Raji (cell line): Measurements from ENCODE around the gene GXYLT2.

Experiments used
- POLR2A ChIP-seq: IDR thresholded peaks from 2 replicates; pipeline ENCODE4 v1.6.1; 2011; ENCODE audit warnings: low read depth, low read length, control low read depth; ENCODE audit not compliant: insufficient read depth

The GXYLT2 gene, protein sequence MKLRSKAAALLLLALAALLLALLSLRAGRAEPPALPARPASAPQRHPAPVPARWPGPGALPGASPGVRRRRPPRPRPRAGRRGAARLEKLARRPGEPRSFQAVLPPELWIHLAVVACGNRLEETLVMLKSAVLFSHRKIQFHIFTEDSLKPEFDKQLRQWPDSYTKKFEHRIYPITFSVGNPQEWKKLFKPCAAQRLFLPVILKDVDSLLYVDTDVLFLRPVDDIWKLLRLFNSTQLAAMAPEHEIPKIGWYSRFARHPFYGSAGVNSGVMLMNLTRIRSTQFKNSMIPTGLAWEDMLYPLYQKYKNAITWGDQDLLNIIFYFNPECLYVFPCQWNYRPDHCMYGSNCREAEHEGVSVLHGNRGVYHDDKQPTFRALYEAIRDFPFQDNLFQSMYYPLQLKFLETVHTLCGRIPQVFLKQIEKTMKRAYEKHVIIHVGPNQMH

DNA sequence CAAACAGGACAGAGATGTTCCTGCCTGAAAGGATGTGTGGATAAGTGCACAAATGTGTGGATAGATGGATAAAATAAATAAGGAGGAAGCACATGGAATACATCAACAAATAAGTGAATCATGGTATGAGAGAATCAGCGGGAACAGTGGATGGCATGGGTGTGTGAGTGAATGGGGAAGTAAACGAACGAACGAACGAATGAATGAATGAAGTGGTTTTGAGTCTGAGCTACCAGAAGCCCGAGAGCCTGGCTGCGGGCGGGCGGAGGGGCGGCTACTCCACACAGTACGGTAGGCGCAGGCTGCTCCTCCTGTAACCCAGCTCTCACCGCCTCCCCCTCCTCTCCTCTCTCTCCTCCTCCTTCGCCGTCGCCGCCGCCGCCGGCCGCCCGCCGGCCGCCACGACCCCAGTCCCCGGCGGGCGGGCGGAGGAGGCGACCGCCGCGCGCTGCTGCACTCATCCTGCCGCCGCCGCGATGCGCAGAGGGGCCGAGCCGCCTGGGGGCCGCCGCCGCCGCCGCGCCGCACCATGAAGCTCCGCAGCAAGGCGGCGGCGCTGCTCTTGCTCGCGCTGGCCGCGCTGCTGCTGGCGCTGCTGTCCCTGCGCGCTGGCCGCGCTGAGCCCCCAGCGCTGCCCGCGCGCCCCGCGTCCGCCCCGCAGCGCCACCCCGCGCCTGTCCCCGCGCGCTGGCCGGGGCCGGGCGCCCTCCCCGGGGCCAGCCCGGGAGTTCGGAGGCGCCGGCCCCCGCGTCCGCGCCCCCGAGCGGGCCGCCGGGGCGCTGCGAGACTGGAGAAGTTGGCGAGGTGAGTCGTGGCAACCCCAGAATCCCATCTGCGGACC is at the start of gene GXYLT2:
TSS of gene GXYLT2 (plus strand) at position 342 of the 841 bp plus-strand sequence. CDS start at position 530, 188 bp downstream.
- no peak for TF ChIP-seq POLR2A

DNA sequence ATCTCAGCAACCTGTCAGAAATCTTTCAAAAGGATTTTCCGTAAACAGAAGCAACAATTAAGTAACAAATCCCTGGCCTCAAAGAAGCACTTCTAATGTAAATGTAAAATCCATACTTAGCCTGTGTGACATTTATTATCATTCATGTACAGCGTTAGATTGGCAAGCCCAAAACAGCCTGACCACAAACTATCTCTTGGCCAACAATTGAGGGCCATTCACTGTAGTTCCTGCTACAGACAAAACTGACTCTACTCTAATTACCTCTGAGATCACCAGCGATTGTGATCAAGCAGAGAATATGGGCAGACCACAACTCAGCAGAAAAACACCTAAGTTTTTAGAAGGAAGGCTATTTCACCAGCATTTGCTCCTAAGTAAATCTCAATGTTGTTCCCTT is 48.8 kb upstream of the GXYLT2 start:
- no peak for TF ChIP-seq POLR2A

DNA sequence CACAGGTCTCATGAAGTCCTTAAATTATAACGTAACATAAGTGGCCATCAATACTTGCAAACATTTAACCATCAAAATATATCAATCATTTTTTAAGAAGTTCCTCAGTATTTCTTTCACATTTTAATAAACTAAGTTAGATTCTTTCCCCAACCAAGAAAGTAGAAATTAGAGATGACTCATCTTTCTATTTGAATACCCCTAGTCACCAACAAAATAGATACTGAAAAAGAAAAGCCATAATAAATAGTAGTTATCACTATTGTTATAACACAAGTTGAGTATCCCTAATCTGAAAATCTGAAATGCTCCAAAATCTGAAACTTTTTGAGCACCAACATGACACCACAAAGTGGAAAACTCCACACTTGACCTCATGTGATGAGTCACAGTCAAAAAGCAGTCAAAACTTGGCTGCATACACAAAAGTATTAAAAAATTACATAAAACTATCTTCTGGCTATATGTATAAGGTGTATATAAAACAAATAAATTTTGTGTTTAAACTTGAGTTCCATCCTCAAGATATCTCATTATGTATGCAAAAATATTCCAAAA is 43.3 kb upstream of the GXYLT2 start:
- TF ChIP-seq POLR2A, result no peak

DNA sequence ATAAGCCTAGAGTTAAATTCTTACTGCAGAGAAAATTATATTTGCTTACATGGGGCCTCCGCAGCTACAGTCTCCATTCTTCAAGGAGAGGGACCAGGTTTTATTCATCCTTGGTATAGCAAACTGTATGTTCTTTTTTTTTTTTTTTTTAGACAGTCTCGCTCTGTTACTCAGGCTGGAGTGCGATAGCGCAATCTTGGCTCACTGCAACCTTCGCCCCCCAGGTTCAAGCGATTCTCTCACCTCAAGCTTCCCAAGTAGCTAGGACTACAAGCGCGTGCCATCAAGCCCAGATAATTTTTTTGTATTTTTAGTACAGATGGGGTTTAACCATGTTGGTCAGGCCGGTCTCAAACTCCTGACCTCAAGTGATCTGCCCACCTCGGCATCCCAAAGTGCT is 41.7 kb upstream of the GXYLT2 start:
- no peak for TF ChIP-seq POLR2A

DNA sequence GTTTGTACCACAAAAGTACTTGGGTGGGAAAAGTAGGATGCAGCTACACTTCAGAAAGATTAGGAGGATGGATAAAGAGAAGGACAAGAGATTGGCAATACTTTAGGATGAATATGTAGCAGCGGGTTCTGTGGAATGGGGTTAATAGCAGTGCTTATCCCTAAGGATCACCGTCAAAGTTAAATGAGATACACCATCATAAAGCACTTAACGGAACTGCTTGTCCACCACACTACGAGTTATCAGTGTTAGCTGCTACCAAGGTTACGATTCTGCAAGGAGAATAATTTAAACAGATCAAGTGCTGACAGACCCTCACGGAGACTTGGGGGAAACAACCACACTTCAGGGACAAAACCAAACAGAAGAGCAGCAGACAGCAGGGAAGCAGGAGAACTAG is 40.6 kb upstream of the GXYLT2 start:
- TF ChIP-seq POLR2A, result no peak

DNA sequence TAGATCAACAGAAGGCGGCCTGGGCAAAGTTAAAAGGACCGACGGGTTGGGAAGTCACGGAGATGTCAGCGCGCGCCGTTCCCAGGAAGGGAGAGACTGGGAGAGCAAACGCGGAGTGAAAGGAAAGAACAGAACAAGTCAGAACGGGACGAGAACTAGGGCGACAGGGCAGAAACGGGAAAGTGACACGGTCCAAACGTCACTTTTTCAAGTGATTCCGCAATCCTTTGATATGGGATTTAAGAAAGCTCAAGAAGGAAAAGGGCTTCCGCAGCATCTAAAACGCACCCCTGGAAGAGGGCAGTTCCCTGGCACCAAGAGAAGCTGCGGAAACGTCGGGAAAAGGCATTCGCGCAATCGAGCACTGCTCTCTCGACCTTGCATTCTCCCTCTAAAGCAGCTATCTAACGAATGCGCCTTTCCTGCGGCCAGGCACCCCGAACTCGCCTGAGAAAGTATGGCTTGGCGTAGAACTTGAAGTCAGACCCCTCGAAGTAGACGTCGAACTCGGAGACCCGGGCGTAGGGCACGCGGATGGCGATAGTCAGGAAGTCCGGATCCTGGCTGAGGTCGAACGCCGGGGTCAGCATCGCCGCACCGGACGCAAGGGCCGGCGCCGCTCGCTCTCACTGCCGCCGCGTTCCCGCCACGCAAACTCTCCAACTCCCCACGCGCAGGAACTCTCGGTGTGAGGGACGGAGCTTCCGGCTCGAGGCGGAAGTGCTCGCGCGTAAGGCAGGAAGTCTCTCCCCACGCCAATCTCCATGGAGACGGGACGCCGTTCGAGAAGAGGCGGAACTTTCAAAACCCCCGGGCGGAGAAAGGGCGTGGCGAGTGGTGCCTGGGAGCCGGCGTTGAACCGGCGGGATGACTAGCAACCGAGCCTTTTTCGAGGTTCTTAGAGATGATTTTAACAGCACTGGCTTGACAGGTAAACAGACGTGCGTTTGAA is 39.8 kb upstream of the GXYLT2 start, which contains the start of gene SHQ1:
TSS of gene SHQ1 (minus strand) at position 695 of the 952 bp plus-strand sequence. CDS start at position 590, 105 bp downstream.
- TF ChIP-seq POLR2A, result peak; percentile 89

DNA sequence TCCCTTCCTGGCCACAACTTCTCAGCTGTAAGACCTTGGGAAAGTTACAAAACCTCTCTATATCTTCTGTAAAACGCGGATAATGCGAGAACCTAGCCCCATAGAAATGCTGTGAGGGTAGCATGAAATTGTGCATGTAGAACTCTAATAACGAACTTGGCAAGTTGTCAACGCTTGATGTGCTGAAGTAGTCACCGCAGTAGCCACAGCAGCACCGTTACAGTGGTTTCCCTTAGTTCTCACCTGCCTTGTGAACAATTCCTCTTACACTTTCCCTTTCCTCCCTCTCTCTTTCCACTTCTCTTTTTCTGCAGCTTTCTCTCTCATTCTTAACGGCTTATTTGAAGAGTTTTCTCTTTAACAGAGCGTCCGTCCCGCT is 39.2 kb upstream of the GXYLT2 start:
- TF ChIP-seq POLR2A, result no peak

DNA sequence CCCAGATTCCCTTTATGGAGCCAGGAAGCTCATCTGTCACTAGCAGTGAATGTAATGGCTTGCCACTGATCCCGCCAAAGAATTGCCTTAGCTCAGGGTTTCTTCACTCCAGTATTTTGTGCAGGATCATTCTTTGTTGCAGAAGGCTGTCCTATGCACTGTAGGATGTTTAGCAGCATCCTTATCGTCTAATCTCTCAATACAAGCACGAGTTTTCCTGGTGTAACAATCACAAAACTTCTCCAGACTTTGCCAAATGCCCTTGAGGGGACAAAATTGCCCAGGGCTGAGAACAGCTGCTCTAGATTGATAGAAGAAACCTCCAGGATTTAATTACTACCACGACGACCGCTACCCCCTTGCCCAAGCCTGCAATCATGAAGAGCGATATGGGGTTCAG is 32.8 kb upstream of the GXYLT2 start:
- no peak for TF ChIP-seq POLR2A

DNA sequence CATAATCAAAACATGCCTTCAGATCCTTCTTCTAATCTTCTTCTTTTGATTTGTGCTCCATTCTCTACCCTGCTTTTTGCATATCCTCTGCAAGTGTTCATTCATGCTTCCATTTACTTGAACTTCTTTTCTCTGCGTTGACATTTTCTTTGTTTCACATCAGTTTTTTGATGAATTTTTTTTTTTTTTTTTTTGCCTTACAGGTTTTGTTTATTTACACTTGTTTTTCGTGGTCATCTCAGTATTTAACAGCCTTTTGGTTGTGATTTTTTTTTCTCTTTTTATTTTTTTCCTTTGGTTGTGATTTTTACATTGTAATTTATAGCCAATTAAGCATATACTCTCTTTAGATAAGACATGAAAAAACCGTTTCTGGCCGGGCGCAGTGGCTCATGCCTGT is 27.8 kb upstream of the GXYLT2 start:
- TF ChIP-seq POLR2A, result no peak

DNA sequence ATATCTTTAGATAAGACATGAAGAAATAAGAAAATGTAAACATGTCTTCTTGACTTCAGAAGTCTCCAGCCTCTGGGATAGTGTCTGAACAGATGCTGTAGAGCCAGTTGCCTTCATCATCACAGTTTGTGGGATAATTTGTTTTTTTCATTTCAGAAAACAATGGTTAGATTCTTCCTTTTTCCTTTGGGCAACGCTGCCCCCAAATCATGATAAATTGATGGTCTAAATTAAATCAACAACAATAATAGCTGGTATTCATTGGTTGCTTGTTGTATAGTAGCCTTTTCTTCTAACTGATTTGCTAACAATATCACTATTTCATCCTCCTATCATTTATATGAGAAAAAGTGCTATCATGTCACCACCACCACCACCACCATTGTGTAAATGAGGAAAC is 27.0 kb upstream of the GXYLT2 start:
- no peak for TF ChIP-seq POLR2A

DNA sequence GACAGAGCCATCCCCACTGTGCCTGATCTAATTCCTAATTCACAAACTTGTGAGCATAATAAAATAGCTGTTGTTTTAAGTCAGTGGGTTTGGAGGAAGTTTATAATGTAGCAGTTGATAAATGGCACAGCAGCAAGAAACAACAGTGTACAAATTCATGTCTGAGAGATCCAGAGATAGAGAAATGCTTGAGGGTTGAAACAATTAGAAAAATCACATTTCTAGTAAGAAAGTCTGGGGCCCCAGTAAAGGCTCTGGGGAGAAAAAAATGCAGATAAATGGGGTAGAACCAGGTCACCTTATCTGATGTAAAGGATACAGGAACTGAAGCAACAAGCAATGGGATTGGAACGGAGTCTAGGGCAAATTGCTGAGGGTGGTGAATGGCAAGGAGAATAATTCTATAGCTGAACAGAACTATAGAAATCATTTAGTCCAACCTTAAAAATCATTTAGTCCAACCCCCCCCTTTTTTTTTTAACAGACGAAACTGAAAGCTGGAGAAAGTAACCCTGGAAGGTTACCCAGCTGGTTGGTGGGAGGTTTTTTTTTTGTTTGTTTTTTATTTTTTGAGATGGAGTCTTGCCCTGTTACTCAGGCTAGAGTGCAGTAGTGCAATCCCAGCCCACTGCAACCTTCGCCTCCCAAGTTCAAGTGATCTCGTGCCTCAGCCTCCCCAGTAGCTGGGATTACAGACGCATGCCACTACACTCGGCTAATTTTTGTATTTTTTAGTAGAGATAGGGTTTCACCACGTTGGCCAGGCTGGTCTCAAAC is 25.3 kb upstream of the GXYLT2 start:
- TF ChIP-seq POLR2A, result no peak

DNA sequence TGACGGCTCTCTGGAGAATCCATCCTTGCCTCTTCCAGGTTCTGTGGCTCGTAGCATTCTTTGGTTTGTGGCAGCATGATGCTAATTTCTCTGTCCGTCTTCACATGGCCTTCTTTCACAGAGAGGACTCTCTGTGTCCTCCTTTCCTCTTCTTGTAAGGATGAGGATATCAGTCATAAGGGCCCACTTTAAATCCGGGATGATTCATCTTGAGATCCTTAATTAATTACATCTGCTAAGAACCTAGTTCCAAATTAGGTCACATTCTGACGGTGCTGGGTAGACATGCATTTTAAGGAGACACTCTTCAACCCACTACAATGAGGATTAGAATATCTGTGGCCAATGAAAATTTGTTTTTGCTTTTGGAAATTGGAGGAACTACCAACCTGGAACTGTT is 15.7 kb upstream of the GXYLT2 start:
- no peak for TF ChIP-seq POLR2A

DNA sequence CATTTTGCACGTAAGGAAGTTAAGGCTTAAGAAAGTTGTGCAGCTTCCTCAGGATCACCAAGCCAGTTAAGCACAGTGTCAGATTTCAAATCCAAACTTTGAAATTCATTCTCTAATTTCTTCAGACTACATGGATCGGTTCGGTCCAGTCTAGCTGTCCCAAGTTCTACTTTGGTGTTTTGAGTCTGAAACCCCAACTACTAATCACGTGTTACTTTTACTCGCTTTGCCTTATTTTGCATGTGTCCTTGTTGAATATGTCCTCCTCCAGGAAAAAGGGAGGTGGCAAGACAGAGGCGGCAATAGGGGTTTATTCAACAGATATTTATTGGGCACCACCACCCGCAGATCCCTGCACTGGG is 522 bp upstream of the GXYLT2 start:
- no peak for TF ChIP-seq POLR2A
